Large intestine (tissue), 3 donors: ENCODE results near the gene ZNF143. TPM values are rescaled to one million over a fixed set of nuclear protein-coding genes. Genes with fewer than 3 reads are reported as not detected.

ENCODE experiments used
- DNase-seq, 2 donors: peaks; one replicate each; pipeline versions ENCODE4 v3.0.0 to v3.0.0-alpha.2; 2013
- H3K27ac ChIP-seq: one replicate; pipeline ENCODE4 v1.5.1; 2013; ENCODE audit warnings: low read length
- H3K27me3 ChIP-seq: 2 replicates; pipeline ENCODE4 v1.6.1; 2013; ENCODE audit warnings: low read length; ENCODE audit not compliant: control insufficient read depth, insufficient read depth
- H3K36me3 ChIP-seq: 2 replicates; pipeline ENCODE4 v1.6.1; 2013; ENCODE audit warnings: low read length; ENCODE audit not compliant: control insufficient read depth, insufficient read depth
- H3K4me1 ChIP-seq: one replicate; pipeline ENCODE4 v1.6.1; 2013; ENCODE audit warnings: low read length; ENCODE audit not compliant: control insufficient read depth, insufficient read depth
- H3K4me3 ChIP-seq: one replicate; pipeline ENCODE4 v1.5.1; 2013; ENCODE audit warnings: low read length
- H3K9me3 ChIP-seq: one replicate; pipeline ENCODE4 v1.6.1; 2013; ENCODE audit warnings: mild to moderate bottlenecking, low read depth, low read length, moderate library complexity; ENCODE audit not compliant: control insufficient read depth
- WGBS: methylation state at CpG from one replicate; pipeline ENCODE4 v1.1.5; 2013; ENCODE audit warnings: low lambda C conversion rate; ENCODE audit not compliant: insufficient coverage; 5-methylcytosine and 5-hydroxymethylcytosine counted together
- polyA plus RNA-seq: library from polyadenylated mRNA; unstranded; fragments of 120-200 nt; gene quantifications from one replicate; pipeline ENCODE4 v1.2.1, GENCODE V29; 2013

Gene ZNF143
- polyA plus RNA-seq, 1 donor: 21.2 TPM

DNA sequence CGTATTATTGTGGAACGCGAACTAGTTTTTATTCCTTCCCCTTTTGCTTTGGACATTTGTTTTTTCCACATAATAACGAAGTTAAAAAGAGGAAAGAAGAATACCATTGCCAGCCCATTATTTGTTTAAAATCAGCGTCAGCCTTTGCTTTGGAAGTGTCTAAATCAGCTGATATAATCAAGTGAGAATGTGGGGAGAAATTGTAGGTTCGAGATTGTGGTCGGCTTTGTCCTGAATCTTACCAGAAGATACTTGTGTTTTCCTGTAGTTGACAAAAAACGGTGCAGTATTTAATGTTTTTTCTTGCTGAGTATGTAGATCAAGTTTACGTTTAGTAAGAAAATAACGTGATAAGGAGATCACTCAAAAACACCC lies 935 bp downstream of the ZNF143 start:
- peak overlapping the region; percentile 99 for H3K27ac ChIP-seq
- DNase-seq: peak; percentile 5 to 49
- H3K36me3 ChIP-seq: no peaks in the 10 kb centered on the region
- peaks cover 7% of the 10 kb centered on the region for H3K9me3 ChIP-seq
- H3K27me3 ChIP-seq: no peaks in the 10 kb centered on the region
- 9% methylated on average over 8 of the region's 10 CpGs for WGBS
- H3K4me1 ChIP-seq: peaks cover 4% of the 10 kb centered on the region
- H3K4me3 ChIP-seq: peak overlapping the region; percentile 88

DNA sequence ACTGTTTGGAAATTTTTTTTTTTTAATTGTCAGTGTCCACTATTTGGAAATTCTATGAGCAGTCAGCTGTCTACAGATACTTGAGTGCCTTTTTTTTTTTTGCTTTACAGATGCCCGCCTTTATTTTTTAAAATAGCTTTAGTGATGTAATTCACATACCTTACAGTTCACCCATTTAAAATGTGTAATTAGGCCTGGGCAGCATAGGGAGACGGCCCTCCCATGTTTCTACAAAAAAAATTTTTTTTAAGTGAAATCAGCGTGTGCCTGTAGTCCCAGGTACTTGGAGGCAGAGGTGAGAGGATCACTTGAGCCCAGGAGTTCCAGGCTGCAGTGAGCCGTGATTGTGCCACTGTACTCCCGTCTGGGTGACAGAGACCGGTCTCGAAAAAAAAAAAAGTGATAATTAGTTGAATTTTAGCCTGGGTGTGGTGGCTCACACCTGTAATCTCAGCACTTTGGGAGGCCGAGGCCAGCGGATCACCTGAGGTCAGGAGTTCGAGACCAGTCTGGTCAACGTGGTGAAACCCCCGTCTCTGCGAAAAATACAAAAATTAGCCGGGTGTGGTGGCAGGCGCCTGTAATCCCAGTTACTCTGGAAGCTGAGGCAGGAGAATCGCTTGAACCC lies 1.5 kb downstream of the ZNF143 start:
- no peaks in the 10 kb centered on the region for H3K27me3 ChIP-seq
- H3K4me3 ChIP-seq: peak overlapping the region; percentile 88
- H3K4me1 ChIP-seq: peaks cover 4% of the 10 kb centered on the region
- H3K27ac ChIP-seq: peak overlapping the region; percentile 99
- peaks cover 7% of the 10 kb centered on the region for H3K9me3 ChIP-seq
- WGBS: 75% methylated on average over 2 of the region's 16 CpGs
- peak in 1 of 2 donors; percentile 9 for DNase-seq
- no peaks in the 10 kb centered on the region for H3K36me3 ChIP-seq

DNA sequence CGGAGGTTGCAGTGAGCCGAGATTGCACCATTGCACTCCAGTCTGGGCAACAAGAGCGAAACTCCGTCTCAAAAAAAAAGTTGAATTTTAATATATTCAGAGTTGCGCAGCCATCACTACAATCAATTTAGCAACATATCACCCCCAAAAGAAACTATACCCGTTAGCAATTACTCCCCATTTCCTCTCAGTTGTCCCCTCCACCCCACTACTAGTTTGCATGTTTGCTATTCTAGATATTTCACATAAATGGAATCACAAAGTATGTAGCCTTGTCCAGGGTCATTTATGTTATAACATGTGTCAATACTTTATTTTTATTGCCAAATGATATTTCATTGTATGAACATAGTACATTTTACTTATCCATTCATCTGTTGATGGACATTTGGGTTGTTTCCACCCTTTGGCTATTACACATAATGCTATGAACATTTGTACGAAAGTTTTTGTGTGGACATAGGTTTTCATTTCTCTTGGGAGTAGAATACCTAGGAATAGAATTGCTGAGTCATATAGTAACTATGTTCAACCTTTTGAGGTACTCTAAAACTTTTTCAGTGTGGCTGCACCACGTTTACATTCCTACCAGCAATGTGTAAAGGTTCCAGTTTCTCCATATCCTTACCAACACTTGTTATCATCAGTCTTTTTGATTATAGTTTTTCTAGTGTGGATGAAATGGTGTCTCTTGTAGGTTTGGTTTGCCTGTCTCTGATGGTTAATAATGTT lies 2.2 kb downstream of the ZNF143 start:
- H3K9me3 ChIP-seq: peaks cover 7% of the 10 kb centered on the region
- peak in 1 of 2 donors; percentile 11 for DNase-seq
- 100% methylated on average over 1 of the region's 8 CpGs for whole genome bisulfite sequencing
- H3K4me3 ChIP-seq: no peak overlapping the region
- H3K27ac ChIP-seq: no peak overlapping the region
- no peaks in the 10 kb centered on the region for H3K36me3 ChIP-seq
- no peaks in the 10 kb centered on the region for H3K27me3 ChIP-seq
- H3K4me1 ChIP-seq: peaks cover 4% of the 10 kb centered on the region

DNA sequence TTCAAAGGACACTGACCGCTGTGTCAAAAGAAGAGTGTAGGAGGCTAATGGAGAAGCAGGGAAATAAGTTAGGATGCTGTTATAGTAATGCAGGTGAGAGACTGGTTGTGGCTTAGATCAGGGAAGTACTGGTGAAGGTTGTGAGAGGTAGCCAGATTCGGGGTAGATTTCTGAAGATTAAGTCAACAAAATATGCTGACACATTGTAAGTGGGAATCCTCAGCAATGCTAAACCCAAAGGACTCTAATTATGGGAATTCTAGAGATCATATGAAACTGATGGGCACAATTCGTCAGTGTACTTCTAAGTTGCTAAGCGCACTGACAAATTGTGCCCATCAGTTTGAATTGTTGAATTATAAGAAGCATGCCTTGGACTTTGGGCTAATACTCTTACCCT lies 10.0 kb downstream of the ZNF143 start:
- H3K36me3 ChIP-seq: peaks cover 38% of the 10 kb centered on the region

DNA sequence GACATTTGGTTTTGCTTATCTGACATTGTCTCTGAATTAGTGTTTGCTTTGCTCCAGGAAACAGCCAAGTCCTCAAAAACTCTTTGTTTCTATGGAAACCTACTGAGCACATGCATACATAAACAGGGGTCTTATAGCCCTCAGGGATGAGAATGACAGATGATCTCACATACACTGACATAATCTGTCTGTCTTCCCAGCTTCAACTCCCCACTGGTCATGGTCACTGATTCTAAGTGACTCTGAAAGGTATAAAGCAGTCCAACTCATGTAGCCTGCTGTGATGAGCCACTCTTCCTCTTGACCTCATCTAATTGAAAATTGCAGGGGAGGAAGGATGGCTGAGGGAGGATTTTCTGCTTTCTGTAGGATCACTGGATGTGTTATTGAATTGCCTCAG lies 12.6 kb downstream of the ZNF143 start:
- Histone ChIP-seq H3K9me3 (no peaks in the 10 kb centered on the region), H3K4me1 (no peaks in the 10 kb centered on the region), H3K36me3 (peaks cover 42% of the 10 kb centered on the region), H3K27me3 (no peaks in the 10 kb centered on the region), H3K27ac (no peak overlapping the region), H3K4me3 (no peak overlapping the region)
- no peak for DNase-seq

More for the DNA sequence above, 10.0 kb downstream of the ZNF143 start:
- no peaks in the 10 kb centered on the region for H3K9me3 ChIP-seq
- H3K27ac ChIP-seq: no peak overlapping the region
- H3K4me3 ChIP-seq: no peak overlapping the region
- 86% methylated on average over 1 of the region's 4 CpGs for WGBS
- no peaks in the 10 kb centered on the region for H3K27me3 ChIP-seq
- no peaks in the 10 kb centered on the region for H3K4me1 ChIP-seq
- no peak for DNase-seq

DNA sequence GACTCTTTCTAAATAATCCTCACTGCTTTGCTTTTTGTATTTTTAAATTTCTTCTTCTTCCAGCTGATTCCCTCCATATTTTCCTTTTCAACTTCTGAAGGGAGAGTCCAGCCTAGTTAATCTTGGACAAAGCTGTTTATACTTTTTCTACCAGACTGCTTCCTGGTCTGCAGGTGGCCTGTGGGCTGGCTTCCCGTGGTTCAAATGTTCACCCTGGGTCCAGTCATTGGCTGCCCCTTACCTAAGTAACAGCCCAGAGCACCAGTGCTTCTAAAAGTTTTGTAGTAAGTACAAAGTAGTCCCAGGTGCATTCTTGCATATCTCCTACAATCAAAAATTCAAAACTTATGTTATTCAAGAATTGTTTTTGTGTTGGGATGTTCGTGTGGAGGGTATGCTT lies 19.1 kb downstream of the ZNF143 start:
- DNase-seq: no peak
- Histone ChIP-seq H3K27ac (no peak overlapping the region), H3K4me1 (no peaks in the 10 kb centered on the region), H3K36me3 (peaks cover 40% of the 10 kb centered on the region), H3K9me3 (no peaks in the 10 kb centered on the region), H3K4me3 (no peak overlapping the region), H3K27me3 (no peaks in the 10 kb centered on the region)
- WGBS: 100% methylated on average over 1 of the region's 2 CpGs

DNA sequence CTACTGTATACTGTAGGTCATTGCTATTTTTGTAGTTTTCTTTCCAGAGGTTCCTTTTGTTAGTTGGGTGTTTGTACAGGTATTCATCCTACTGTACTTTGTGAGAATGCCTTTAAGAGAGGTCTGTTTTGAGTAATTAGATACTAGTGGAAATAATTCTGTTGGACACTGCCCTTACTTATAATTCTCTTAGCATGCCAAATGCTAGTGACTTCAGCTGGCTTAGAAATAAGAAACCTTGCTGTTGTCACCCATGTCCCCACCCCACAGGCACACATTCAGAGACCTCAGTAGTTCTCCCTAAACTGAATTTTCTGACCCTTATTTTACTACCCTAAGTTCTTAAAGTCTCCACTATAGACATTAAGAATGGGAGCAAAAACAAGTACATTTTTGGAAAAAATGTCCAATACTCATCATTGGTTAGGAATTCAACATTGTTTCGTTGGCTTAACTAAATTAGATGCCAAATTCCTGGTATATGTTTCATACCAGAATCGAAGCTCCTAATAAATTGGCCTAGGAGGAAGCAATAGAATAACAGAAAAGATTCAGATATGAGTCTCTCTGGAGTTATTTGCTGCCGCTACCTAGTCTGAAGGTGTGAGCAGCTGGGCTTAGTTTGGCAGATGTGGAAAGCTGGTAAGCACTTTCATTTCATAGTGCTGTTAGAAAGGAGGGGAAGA lies 28.4 kb downstream of the ZNF143 start:
- Histone ChIP-seq H3K9me3 (no peaks in the 10 kb centered on the region), H3K27ac (no peak overlapping the region), H3K4me3 (no peak overlapping the region), H3K4me1 (peaks cover 8% of the 10 kb centered on the region), H3K36me3 (peaks cover 23% of the 10 kb centered on the region), H3K27me3 (no peaks in the 10 kb centered on the region)
- DNase-seq: no peak
- 90% methylated on average over 2 of the region's 3 CpGs for WGBS

DNA sequence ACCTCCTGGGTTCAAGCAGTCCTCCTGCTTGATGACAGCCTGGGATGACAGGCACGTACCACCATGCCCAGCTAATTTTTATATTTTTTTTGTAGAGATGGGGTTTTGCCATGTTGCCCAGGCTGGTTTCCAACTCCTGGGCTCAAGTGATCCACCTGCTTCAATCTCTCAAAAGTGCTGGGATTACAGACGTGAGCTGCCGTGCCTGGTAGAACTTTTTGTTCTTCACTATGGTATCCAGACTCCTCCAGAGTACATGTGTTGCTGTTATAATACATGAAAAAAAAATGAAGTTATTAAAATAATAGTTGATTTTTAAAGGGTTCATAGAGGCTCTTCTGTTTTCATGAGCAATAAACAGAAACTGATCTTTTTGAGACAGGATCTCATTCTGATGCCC lies 29.6 kb downstream of the ZNF143 start:
- no peak for DNase-seq
- H3K27me3 ChIP-seq: no peaks in the 10 kb centered on the region
- H3K4me1 ChIP-seq: peaks cover 8% of the 10 kb centered on the region
- no peaks in the 10 kb centered on the region for H3K9me3 ChIP-seq
- no peak overlapping the region for H3K27ac ChIP-seq
- H3K36me3 ChIP-seq: peaks cover 21% of the 10 kb centered on the region
- no peak overlapping the region for H3K4me3 ChIP-seq
- WGBS: no CpG with 5 or more reads among the region's 3 CpGs

DNA sequence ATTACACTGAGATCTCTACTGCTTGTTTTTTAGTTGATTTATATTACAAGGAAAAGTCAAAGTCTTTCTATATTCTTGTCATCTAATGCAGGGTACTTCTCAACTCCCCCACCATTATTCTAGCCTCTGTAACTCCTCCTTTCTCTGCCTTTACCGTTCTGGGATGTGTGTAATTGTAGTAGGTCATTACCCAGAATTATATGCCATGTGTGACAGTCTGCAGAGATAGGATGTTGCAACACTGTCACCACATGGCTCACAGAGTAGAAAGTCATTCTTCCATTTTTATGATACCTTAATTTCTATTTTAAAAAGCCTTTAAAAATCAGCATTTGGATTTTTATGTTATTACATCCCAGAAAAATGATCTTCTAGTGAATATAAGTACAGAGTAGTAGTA lies 32.7 kb downstream of the ZNF143 start:
- H3K27ac ChIP-seq: no peak overlapping the region

DNA sequence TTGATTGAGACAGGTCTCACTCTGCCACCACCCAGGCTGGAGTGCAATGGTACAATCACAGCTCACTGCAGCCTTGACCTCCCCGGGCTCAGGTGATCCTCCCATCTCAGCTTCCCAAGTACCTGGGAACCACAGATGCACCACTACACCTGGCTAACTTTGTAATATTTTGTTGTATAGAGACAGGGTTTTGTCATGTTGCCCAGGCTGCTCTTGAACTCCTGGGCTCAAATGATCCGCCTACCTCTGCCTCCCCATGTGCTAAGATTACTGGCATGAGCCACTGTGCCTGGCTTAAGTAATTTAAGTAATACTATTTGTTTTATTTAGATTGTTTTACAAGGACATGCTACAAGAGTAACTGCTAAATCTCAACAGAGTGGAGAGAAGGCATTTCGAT lies 33.5 kb downstream of the ZNF143 start:
- Histone ChIP-seq H3K36me3 (peaks cover 23% of the 10 kb centered on the region), H3K4me1 (peaks cover 24% of the 10 kb centered on the region), H3K9me3 (no peaks in the 10 kb centered on the region), H3K27me3 (no peaks in the 10 kb centered on the region), H3K27ac (no peak overlapping the region), H3K4me3 (no peak overlapping the region)
- no CpG with 5 or more reads among the region's 3 CpGs for WGBS
- no peak for DNase-seq

More for the DNA sequence above, 32.7 kb downstream of the ZNF143 start:
- Histone ChIP-seq H3K36me3 (peaks cover 23% of the 10 kb centered on the region), H3K4me1 (peaks cover 21% of the 10 kb centered on the region), H3K27me3 (no peaks in the 10 kb centered on the region), H3K9me3 (no peaks in the 10 kb centered on the region), H3K4me3 (no peak overlapping the region)
- DNase-seq: peak in 1 of 2 donors; percentile 38
- WGBS: no CpG with 5 or more reads among the region's 1 CpG
